ENCODE results near the gene ITPR1. TPM values are rescaled to one million over a fixed set of nuclear protein-coding genes. Genes with fewer than 3 reads are reported as not detected.
"Not testable (repeated sequence)": the region's sequence is repeated elsewhere in the genome, so short reads cannot be mapped to it uniquely, and the experiment has no call there.

ITPR1 gene
- total RNA-seq, 1 experiment from 2014 or later = 9.9 TPM

DNA sequence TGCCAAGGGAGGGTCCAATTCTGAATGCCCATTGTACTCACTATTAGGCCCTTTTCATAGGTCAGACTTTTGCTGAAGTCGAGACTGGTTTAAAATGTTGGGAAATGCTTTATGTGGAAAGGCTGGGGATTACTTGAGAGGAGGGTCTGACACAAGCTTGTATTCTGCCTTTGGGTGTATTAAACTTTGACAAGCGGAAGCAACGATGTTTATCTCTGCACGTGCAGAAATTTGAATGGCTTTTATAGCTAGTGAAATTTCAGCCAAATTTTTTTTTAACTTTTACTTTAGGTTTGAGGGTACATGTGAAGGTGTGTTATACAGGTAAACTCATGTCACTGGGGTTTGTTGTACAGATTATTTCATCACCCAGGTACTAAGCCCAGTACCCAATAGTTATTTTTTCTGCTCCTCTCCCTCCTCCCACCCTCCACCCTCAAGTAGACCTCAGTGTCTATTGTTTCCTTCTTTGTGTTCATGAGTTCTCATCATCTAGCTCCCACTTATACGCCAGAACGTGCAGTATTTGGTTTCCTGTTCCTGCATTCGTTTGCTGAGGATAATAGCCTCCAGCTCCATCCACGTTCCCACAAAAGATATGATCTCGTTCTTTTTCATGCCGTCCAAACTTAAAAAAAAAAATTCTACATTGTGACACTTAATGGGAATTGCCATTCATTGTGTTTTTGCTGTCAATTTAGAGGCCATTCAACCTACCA lies 263.1 kb downstream of the ITPR1 start:
- in situ Hi-C loops (cut with HindIII; ENCODE audit: low sequenced_read_pairs) = no loop called here
- no peak for DNase-seq (ENCODE audit: low spot score)

DNA sequence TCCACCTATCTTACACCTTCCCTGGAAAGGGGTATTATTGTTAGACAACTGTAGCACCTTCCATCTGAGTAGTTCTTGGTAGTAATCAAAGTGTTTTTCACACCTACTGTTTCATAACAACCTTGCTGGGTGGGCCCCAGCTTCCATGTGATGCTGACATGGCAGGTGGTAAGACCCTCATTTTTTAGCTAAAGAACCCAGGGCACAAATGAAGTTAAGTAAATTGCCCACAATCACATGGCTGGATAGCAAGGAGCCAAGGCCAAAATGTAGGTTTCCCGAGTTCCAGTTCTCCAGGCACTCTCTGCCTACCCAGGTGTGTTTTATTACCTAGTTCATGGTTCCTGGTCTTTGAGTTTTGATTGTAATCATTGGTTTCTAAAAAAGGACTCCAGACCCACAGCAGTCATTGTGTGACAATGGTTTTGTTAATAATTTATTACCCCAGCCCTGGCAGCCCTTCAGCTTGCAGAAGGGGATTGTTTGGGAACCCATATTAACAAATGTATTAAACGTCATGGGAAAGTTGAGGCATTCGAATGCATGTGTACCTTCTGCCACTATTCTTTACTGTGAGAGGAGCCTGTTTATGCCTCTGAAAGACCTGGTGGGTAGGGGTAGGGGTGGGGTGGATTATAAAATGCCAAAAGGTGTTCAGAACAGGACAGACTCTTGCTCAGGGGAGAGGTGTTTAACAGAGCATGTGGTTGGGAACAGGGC lies 263.9 kb downstream of the ITPR1 start:
- in situ Hi-C loops (cut with HindIII; ENCODE audit: low sequenced_read_pairs) = no loop called here
- DNase-seq (ENCODE audit: low spot score) = no peak

DNA sequence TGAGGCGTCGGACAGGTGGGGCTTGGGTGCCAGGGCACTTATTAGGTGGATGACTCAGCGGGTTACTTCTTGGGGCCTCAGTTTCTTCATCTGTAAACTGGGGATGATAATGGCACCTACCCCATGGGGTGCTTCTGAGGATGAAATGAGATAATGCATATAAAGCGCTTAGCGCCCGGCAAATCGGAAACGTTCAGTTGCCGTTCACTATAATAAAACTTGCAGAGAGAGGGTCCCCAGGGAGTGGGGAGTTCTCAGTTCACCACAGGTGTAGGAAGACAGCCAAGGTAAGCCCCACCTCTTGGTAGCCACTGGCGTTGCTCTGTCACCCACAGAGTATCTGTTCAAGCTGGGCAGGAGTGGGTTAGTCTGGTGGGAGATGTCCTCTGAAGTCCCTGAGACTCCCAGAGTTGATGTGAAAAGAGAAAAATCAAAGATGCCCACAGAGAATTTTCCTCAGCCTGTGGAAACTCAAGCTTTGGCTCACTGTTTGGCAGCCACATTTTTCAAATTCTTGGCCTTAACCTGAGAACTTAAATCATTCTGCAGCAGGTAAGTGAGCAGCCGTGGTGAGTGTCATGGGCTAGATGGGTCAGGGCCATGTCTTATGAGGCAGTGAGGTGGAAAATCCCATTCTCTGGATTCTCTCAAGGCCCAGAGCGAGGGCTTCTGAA lies 264.6 kb downstream of the ITPR1 start:
- no peak for DNase-seq (ENCODE audit: low spot score)
- in situ Hi-C loops (cut with HindIII; ENCODE audit: low sequenced_read_pairs) = no loop called here

DNA sequence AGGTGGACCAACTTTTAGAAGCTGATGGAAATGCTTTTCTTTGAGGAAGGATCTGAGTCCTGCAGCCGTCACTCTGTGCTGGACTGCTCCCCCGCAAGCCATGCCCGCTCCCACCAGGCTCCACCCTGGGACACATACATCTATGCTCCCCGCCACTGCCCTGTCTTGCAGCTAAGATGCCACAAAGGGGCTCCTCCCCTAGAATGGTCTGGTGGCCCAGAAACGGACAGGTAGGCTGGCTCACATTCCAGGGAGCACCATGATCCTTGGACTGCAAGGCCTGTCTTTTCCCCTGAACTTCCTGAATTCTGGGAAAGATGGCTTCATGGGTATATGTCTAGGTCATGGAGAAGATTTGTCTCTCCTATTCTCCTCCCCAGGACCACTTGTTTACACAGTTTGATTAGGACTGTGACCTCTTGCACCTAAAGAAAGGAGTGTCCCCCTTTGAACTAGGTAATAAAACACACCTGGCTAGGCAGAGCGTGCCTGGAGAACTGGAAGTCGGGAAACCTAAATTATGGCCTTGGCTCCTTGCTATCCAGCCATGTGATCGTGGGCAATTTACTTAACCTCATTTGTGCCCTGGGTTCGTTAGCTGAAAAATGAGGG lies 265.2 kb downstream of the ITPR1 start:
- in situ Hi-C loops (cut with HindIII; ENCODE audit: low sequenced_read_pairs) = no loop called here
- DNase-seq (ENCODE audit: low spot score) = no peak

DNA sequence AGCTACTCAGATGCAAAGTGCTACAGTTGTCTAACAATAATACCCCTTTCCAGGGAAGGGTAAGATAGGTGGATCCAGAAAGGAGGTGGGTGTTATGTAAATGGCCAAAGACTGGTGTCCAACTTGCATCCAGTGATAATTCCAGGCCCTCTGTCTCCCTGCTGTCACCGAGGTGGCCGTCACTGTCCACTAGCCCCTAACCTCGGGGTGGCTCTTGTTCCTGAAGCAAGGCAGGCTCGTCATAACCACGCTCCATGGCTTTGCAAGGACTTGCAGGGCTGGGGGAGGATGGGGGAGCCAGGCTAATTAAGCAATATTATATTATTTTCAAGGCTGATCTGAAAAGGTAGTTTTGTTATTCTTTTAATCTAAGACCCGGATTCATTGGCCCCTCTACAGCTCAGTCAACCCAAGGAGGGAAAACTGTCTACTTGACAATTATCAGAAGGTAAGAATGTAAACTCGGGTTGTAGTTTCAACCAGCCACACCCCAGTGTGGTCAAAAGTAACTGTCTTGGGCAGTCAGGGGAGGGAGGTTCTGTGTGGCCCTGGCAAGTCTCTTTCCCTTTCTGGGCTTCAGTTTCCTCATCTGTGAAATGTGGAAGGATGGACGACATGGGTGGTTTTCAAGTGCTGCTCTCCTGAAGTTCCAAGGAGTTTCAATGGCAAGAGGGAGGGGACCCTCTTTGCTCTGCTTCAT lies 266.0 kb downstream of the ITPR1 start:
- DNase-seq (ENCODE audit: low spot score) = no peak
- in situ Hi-C loops (cut with HindIII; ENCODE audit: low sequenced_read_pairs) = no loop called here

DNA sequence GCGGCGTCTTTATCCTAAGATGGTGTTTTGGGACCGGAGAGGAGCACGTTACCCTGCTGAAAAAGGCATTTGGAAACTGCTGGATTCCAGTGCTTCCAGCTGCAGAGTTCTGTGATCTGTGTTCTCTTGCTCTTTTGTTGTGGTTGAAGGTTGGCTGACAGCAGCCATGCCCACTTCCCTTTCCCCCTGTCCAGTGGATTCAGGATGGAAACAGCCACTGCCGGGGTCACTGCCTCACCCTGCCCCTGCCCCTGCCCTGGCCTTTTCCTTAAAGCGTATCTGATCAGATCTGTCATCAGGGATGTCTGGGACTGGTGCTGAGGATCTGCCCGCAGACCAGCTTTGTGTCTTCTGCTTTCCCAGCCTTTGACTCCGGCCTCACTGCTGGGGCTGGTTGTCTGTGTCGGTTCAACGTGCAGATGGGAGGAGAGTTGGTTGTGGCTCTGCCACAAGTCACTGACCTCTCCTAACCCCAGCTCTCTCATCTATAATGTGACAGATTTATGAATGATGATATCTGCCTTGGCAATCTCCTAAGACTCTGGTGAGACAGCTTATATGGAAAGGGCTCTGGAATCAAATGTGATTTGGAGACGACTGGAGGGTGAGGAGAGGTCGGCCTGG lies 266.7 kb downstream of the ITPR1 start:
- in situ Hi-C loops (cut with HindIII; ENCODE audit: low sequenced_read_pairs) = no loop called here
- DNase-seq (ENCODE audit: low spot score) = no peak

DNA sequence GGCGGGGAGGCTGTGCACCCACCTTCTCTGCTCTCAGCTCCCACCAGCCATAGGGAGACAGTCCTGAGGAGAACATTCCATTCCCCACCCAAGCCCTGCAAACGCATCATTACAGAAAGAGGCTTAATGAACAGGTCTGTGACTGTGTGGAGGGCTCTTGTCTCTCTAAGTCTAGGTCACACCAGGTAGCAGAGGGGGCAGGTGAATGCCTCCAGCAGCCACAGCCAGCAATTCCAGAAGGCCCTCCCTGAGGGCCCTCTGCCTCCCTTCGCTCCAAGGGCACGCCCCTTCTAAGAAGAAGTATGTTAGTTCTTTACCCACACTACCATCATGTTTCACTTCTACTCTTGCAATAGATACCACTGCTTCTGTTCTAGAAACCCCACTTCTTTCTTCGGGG lies 268.6 kb downstream of the ITPR1 start:
- no peak for DNase-seq (ENCODE audit: low spot score)
- in situ Hi-C loops (cut with HindIII; ENCODE audit: low sequenced_read_pairs) = no loop called here

DNA sequence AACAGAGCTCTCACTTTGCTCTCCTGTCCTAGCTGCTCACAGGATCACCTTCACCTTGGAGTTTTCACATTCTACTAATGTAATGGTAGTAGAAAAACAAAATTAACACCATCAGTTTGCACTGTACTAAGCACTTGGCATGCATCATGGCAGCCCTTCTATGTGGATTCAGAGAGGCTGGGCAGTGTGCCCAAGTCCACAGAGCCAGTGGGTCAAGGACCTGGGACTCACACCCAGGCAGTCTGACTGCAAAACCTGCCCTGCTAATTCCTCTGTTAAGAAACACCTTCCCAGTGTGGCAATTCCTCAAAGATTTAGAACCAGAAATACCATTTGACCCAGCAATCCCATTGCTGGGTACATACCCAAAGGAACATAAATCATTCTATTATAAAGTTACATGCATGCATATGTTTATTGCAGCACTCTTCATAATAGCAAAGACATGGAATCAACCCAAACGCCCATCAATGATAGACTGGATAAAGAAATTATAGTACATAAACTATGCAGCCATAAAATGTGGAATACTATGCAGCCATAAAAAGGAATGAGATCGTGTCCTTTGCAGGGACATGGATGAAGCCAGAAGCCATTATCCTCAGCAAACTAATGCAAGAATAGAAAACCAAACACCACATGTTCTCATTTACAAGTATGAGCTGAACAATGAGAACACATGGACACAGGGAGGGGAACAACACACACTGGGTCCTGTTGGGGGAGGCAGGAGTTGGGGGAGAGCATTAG lies 269.5 kb downstream of the ITPR1 start:
- DNase-seq (ENCODE audit: low spot score); in situ Hi-C loops (cut with HindIII; ENCODE audit: low sequenced_read_pairs): not testable (repeated sequence)

DNA sequence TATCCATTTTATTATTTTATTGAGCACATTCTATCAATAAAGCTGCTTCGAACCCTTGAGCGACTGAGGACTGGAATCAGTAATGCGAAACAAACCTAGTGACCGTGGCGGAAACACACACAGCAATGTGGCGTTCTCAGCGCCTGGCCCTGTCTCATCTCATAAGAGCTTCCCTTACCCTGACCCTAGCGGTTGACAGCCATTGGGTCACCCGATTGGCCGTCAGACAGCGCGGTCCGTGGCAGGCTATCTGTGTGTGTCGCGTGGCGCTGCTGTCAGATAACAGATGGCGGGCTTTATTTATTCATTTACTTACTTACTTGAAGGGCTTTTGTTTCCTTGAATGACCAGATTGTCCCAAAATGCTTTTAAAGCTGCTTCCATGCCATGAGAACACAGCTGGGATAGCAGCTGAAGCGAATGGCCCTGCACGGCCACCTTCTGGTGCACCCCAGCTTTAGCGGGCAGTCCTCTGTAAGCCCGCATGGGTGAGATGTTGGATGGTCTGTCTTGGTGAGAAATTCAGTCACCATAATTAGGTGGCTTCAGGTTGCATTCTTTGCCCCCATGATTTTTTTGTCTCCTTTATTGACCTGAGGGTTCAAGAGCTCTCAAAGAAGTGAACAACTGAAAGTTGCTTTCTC lies 270.6 kb downstream of the ITPR1 start:
- no peak for DNase-seq (ENCODE audit: low spot score)
- in situ Hi-C loops (cut with HindIII; ENCODE audit: low sequenced_read_pairs) = no loop called here

DNA sequence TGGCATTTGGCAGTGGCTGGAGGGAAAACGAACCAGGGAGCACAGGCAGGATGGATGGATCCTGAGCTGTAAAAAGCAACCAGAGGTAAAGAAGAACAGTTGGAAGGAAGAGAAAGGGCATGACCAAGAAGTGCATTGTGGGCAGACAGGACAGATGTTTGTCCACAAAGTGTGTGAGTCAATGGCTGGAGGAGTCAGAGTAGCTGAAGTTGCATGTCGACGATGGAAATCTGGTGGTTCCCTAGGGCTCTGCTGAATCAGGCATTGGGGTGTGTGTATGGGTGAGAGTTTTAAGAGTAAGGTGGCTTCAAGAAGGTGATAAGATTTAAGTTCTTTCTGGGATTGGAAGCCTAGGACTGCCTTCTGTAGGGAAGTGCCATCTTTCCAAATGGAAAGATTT lies 272.1 kb downstream of the ITPR1 start:
- no peak for DNase-seq (ENCODE audit: low spot score)
- in situ Hi-C loops (cut with HindIII; ENCODE audit: low sequenced_read_pairs) = no loop called here

DNA sequence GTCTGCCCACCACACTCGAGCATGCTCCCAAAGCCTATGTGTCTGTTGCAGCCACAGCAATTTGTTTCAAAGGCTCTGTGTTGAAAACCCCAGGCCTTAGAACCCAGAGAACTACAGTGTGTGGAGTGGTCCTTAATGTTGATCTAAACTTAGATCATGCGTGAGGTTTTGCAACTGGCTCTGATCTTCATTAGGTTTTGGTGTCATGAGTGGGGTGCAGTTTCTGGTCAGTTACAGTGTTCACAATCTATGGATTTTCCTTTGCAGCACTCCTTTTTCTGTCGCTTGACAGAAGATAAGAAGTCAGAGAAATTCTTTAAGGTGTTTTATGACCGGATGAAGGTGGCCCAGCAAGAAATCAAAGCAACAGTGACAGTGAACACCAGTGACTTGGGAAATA lies 273.1 kb downstream of the ITPR1 start:
- no peak for DNase-seq (ENCODE audit: low spot score)
- in situ Hi-C loops (cut with HindIII; ENCODE audit: low sequenced_read_pairs) = no loop called here

DNA sequence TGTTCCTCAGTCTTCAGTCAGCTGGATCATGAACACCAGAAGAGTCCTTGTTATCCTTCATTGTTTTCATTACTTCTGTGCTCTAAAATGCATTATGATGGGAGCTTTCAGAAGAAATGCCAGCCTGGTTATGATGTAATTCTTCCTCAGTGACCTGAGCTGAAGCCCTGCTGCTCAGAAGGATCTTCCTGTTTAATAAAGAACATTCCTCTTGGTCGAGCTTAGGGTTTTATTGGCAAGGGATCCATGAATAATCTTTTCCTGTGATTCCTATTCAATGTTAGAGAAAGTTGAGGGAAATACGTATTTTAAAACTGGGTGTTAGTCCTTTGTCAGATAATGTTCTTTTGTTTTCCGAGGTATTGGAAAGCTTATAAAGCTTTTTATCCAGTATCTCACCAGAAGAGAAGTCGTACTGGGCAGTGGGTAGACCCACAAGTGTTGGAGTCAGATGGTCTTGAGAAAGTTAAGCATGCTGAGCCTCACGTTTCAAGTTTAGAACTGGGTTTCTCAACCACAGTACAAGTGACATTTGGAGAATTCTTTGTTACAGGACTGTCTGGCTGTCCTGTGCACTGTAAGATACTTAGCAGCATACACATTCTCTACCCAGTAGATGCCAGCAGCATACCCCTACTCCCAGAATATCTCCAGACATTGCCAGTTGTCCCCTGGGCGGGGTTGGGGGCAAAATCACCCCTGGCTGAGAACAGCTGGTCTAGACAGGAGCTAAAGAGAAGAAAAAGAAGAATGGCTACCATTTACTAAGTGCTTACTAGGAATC lies 273.8 kb downstream of the ITPR1 start:
- in situ Hi-C loops (cut with HindIII; ENCODE audit: low sequenced_read_pairs) = no loop called here

DNA sequence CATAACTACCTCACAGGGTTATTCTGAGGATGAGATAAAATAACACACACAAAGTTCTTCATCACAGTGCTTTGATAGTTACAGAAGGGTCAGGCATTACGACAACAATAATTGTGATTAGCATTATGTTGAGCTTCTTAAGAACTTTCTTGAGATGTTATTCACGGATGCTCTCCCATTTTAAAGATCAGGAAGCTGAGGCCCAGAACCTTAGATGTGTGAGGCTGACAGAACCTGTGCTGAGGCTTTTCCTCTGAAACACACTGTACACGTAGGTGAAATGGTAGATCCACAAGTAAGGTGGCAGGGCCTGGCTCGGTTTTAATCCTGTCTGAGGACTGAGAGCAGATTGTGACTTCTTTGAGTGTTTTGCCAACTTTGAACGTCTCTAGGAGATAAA lies 274.9 kb downstream of the ITPR1 start:
- in situ Hi-C loops (cut with HindIII; ENCODE audit: low sequenced_read_pairs) = no loop called here
- DNase-seq (ENCODE audit: low spot score) = no peak

More for the DNA sequence above, 273.8 kb downstream of the ITPR1 start:
- no peak for DNase-seq (ENCODE audit: low spot score)

DNA sequence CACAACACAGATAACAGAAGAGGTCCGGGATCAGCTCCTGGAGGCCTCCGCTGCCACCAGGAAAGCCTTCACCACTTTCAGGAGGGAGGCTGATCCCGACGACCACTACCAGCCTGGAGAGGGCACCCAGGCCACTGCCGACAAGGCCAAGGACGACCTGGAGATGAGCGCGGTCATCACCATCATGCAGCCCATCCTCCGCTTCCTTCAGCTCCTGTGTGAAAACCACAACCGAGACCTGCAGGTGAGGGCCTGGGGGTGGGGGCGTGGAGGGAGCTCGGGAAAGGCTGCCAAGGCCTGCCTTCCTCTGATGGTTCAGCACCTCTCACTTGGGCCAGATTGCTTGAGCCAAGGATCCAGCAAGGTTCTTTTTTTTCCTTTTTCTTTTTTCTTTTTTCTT lies 275.4 kb downstream of the ITPR1 start:
- DNase-seq (ENCODE audit: low spot score) = no peak
- in situ Hi-C loops (cut with HindIII; ENCODE audit: low sequenced_read_pairs) = no loop called here

DNA sequence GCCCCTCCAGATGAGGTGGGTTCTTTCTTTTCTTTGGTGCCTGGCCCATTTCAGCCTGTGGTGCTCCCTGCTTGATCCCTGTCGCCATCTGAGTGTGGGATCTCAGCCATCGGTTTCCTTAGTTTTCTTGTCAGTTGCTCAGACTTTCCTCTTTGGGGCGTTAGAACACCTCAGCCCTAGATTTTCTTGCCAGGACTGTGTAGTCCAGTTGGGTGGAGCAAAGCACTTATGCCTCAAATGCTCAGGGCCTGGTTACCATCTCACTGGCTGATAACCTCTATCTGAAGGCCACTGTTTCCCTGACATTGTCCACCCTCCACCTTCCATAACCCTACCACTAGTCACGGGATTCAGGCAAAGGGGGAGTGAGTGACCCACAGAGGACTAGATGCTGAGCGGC lies 277.4 kb downstream of the ITPR1 start:
- DNase-seq (ENCODE audit: low spot score) = no peak
- in situ Hi-C loops (cut with HindIII; ENCODE audit: low sequenced_read_pairs) = no loop called here

DNA sequence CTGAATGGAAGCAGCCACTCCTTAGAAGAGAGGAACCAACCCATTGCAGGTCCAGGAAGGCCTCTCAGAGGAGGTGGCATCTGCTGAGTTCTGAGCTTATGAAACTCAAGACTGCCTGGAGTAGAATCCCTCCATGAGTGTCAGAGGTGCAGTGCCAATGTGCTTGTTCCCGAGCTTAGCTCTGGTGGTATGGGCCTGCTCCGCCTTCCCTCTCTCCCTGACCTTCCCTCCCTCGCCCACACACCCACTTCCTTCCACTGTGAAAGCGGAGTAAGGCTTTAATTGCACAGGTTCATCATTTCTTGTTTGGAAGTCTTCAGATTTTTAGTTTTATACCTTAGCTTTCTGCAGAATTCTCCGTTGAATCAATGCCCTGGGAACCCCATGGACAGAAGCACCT lies 278.1 kb downstream of the ITPR1 start:
- DNase-seq (ENCODE audit: low spot score) = no peak
- in situ Hi-C loops (cut with HindIII; ENCODE audit: low sequenced_read_pairs) = no loop called here

DNA sequence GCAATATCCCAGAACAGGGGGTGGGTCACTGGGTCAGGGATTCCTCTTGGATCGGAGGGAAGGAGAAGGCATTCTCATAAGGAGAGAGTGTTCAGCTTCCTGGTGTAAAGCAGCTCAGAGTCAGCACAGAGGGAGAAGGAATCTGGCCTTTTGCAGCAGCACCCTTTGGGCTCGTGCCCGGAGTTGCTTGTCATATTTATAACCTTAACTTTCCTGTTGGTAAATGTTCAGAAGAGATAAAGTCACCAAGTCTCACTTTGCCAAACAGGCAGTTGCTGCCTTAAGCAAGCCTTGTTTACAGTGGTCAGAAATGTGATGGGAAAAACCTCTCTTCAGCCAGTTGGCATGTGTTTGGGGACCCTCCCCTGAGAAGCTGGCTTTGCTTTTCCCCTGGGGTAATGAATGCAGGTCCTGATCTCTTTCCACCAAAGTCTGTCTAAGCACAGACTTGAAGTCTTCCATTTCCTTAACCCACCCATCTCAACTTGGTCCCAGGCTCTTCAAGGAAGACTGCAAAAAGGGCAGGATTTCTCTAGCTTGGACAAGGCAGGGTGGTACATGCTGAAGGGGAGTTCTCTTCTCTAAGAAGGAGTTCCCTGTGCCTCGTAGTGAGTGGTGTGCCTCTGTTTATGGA lies 279.1 kb downstream of the ITPR1 start:
- in situ Hi-C loops (cut with HindIII; ENCODE audit: low sequenced_read_pairs) = no loop called here

More for the DNA sequence above, 279.1 kb downstream of the ITPR1 start:
- DNase-seq (ENCODE audit: low spot score) = no peak
